ENCODE results near the gene GGT7.
A peak's percentile ranks its signal among the peaks of the same experiment; 100 is the strongest.

GGT7 gene

GRCh38 chr20:34850969-34851368, 21.7 kb downstream of the GGT7 start:
- H3K36me3 ChIP-seq (ENCODE audit: control insufficient read depth in 5 of 5, insufficient read depth in 5 of 5, low read length in 5 of 5): peaks cover 6 to 68% (median 42%) of the 10 kb centered on the region in 5 donors

GRCh38 chr20:34849778-34850177, 22.9 kb downstream of the GGT7 start:
- Histone ChIP-seq H3K9ac (ENCODE audit: low read length in 5 of 5) (no peak overlapping the region), H3K9me3 (ENCODE audit: control insufficient read depth in 5 of 5, low read length in 5 of 5) (no peaks in the 10 kb centered on the region), H3K4me1 (ENCODE audit: control insufficient read depth in 5 of 5, insufficient read depth in 5 of 5, low read length in 5 of 5) (no peaks in the 10 kb centered on the region), H3K36me3 (ENCODE audit: control insufficient read depth in 5 of 5, insufficient read depth in 5 of 5, low read length in 5 of 5) (peaks cover 6 to 66% (median 38%) of the 10 kb centered on the region in 5 donors), H3K27ac (ENCODE audit: low read depth, low read length) (no peak overlapping the region), H3K4me3 (ENCODE audit: low read depth in 1 of 5, low read length in 5 of 5) (no peak overlapping the region), H3K27me3 (ENCODE audit: control insufficient read depth in 5 of 5, insufficient read depth in 4 of 5, low read length in 5 of 5) (no peaks in the 10 kb centered on the region)

More at GRCh38 chr20:34850969-34851368, 21.7 kb downstream of the GGT7 start:
- H3K27me3 ChIP-seq (ENCODE audit: control insufficient read depth in 5 of 5, insufficient read depth in 4 of 5, low read length in 5 of 5): no peaks in the 10 kb centered on the region
- H3K27ac ChIP-seq (ENCODE audit: low read depth, low read length): no peak overlapping the region
- H3K4me3 ChIP-seq (ENCODE audit: low read depth in 1 of 5, low read length in 5 of 5): no peak overlapping the region
- H3K9me3 ChIP-seq (ENCODE audit: control insufficient read depth in 5 of 5, low read length in 5 of 5): no peaks in the 10 kb centered on the region
- no peaks in the 10 kb centered on the region for H3K4me1 ChIP-seq (ENCODE audit: control insufficient read depth in 5 of 5, insufficient read depth in 5 of 5, low read length in 5 of 5)
- no peak overlapping the region for H3K9ac ChIP-seq (ENCODE audit: low read length in 5 of 5)

- H3K9me3 ChIP-seq (ENCODE audit: control insufficient read depth in 5 of 5, low read length in 5 of 5): no peaks in the 10 kb centered on the region
- no peak overlapping the region for H3K9ac ChIP-seq (ENCODE audit: low read length in 5 of 5)
- no peak overlapping the region for H3K27ac ChIP-seq (ENCODE audit: low read depth, low read length)
- no peaks in the 10 kb centered on the region for H3K4me1 ChIP-seq (ENCODE audit: control insufficient read depth in 5 of 5, insufficient read depth in 5 of 5, low read length in 5 of 5)
- H3K27me3 ChIP-seq (ENCODE audit: control insufficient read depth in 5 of 5, insufficient read depth in 4 of 5, low read length in 5 of 5): no peaks in the 10 kb centered on the region
- H3K36me3 ChIP-seq (ENCODE audit: control insufficient read depth in 5 of 5, insufficient read depth in 5 of 5, low read length in 5 of 5): peaks cover 6 to 55% (median 35%) of the 10 kb centered on the region in 5 donors
- H3K4me3 ChIP-seq (ENCODE audit: low read depth in 1 of 5, low read length in 5 of 5): no peak overlapping the region
Measured at GRCh38 chr20:34848597-34848996, 24.1 kb downstream of the GGT7 start.

GRCh38 chr20:34843421-34843820, 29.2 kb downstream of the GGT7 start:
- H3K9ac ChIP-seq (ENCODE audit: low read length in 5 of 5): no peak overlapping the region
- H3K9me3 ChIP-seq (ENCODE audit: control insufficient read depth in 5 of 5, low read length in 5 of 5): no peaks in the 10 kb centered on the region
- H3K4me1 ChIP-seq (ENCODE audit: control insufficient read depth in 5 of 5, insufficient read depth in 5 of 5, low read length in 5 of 5): no peaks in the 10 kb centered on the region
- no peaks in the 10 kb centered on the region for H3K27me3 ChIP-seq (ENCODE audit: control insufficient read depth in 5 of 5, insufficient read depth in 4 of 5, low read length in 5 of 5)
- H3K27ac ChIP-seq (ENCODE audit: low read depth, low read length): no peak overlapping the region
- no peak overlapping the region for H3K4me3 ChIP-seq (ENCODE audit: low read depth in 1 of 5, low read length in 5 of 5)
- H3K36me3 ChIP-seq (ENCODE audit: control insufficient read depth in 5 of 5, insufficient read depth in 5 of 5, low read length in 5 of 5): peaks cover 3 to 19% (median 4%) of the 10 kb centered on the region in 5 donors

GRCh38 chr20:34842143-34842542, 30.5 kb downstream of the GGT7 start:
- Histone ChIP-seq H3K27me3 (ENCODE audit: control insufficient read depth in 5 of 5, insufficient read depth in 4 of 5, low read length in 5 of 5) (no peaks in the 10 kb centered on the region), H3K36me3 (ENCODE audit: control insufficient read depth in 5 of 5, insufficient read depth in 5 of 5, low read length in 5 of 5) (peaks cover 0 to 12% (median 0%) of the 10 kb centered on the region in 5 donors), H3K9ac (ENCODE audit: low read length in 5 of 5) (no peak overlapping the region), H3K4me1 (ENCODE audit: control insufficient read depth in 5 of 5, insufficient read depth in 5 of 5, low read length in 5 of 5) (no peaks in the 10 kb centered on the region), H3K27ac (ENCODE audit: low read depth, low read length) (no peak overlapping the region), H3K9me3 (ENCODE audit: control insufficient read depth in 5 of 5, low read length in 5 of 5) (no peaks in the 10 kb centered on the region), H3K4me3 (ENCODE audit: low read depth in 1 of 5, low read length in 5 of 5) (no peak overlapping the region)

GRCh38 chr20:34834459-34834893, 38.2 kb downstream of the GGT7 start:
- H3K27me3 ChIP-seq (ENCODE audit: control insufficient read depth in 5 of 5, insufficient read depth in 4 of 5, low read length in 5 of 5): no peaks in the 10 kb centered on the region
- no peaks in the 10 kb centered on the region for H3K36me3 ChIP-seq (ENCODE audit: control insufficient read depth in 5 of 5, insufficient read depth in 5 of 5, low read length in 5 of 5)
- H3K9ac ChIP-seq (ENCODE audit: low read length in 5 of 5): no peak overlapping the region
- H3K4me1 ChIP-seq (ENCODE audit: control insufficient read depth in 5 of 5, insufficient read depth in 5 of 5, low read length in 5 of 5): peaks cover 0 to 3% (median 0%) of the 10 kb centered on the region in 5 donors
- no peak overlapping the region for H3K27ac ChIP-seq (ENCODE audit: low read depth, low read length)
- H3K4me3 ChIP-seq (ENCODE audit: low read depth in 1 of 5, low read length in 5 of 5): no peak overlapping the region
- no peaks in the 10 kb centered on the region for H3K9me3 ChIP-seq (ENCODE audit: control insufficient read depth in 5 of 5, low read length in 5 of 5)

GRCh38 chr20:34831936-34832335, 40.7 kb downstream of the GGT7 start:
- Histone ChIP-seq H3K4me1 (ENCODE audit: control insufficient read depth in 5 of 5, insufficient read depth in 5 of 5, low read length in 5 of 5) (peaks cover 0 to 3% (median 0%) of the 10 kb centered on the region in 5 donors), H3K27me3 (ENCODE audit: control insufficient read depth in 5 of 5, insufficient read depth in 4 of 5, low read length in 5 of 5) (no peaks in the 10 kb centered on the region), H3K36me3 (ENCODE audit: control insufficient read depth in 5 of 5, insufficient read depth in 5 of 5, low read length in 5 of 5) (no peaks in the 10 kb centered on the region), H3K27ac (ENCODE audit: low read depth, low read length) (no peak overlapping the region), H3K9me3 (ENCODE audit: control insufficient read depth in 5 of 5, low read length in 5 of 5) (no peaks in the 10 kb centered on the region), H3K4me3 (ENCODE audit: low read depth in 1 of 5, low read length in 5 of 5) (no peak overlapping the region), H3K9ac (ENCODE audit: low read length in 5 of 5) (no peak overlapping the region)

GRCh38 chr20:34829191-34829590, 43.5 kb downstream of the GGT7 start:
- Histone ChIP-seq H3K27me3 (ENCODE audit: control insufficient read depth in 5 of 5, insufficient read depth in 4 of 5, low read length in 5 of 5) (no peaks in the 10 kb centered on the region), H3K9ac (ENCODE audit: low read length in 5 of 5) (no peak overlapping the region), H3K36me3 (ENCODE audit: control insufficient read depth in 5 of 5, insufficient read depth in 5 of 5, low read length in 5 of 5) (no peaks in the 10 kb centered on the region), H3K27ac (ENCODE audit: low read depth, low read length) (no peak overlapping the region), H3K4me3 (ENCODE audit: low read depth in 1 of 5, low read length in 5 of 5) (no peak overlapping the region), H3K9me3 (ENCODE audit: control insufficient read depth in 5 of 5, low read length in 5 of 5) (no peaks in the 10 kb centered on the region), H3K4me1 (ENCODE audit: control insufficient read depth in 5 of 5, insufficient read depth in 5 of 5, low read length in 5 of 5) (peaks cover 0 to 13% (median 12%) of the 10 kb centered on the region in 5 donors)

GRCh38 chr20:34825530-34826362, 46.9 kb downstream of the GGT7 start, which contains the start of gene NCOA6:
NCOA6 (minus strand) TSS chr20:34825651; CDS start chr20:34782355, 43,296 bp downstream.
- Histone ChIP-seq H3K4me1 (ENCODE audit: control insufficient read depth in 5 of 5, insufficient read depth in 5 of 5, low read length in 5 of 5) (peaks cover 0 to 36% (median 29%) of the 10 kb centered on the region in 5 donors), H3K36me3 (ENCODE audit: control insufficient read depth in 5 of 5, insufficient read depth in 5 of 5, low read length in 5 of 5) (no peaks in the 10 kb centered on the region), H3K9me3 (ENCODE audit: control insufficient read depth in 5 of 5, low read length in 5 of 5) (no peaks in the 10 kb centered on the region), H3K9ac (ENCODE audit: low read length in 5 of 5) (peak within 1 kb of the TSS; percentile 69 to 99 (median 97)), H3K4me3 (ENCODE audit: low read depth in 1 of 5, low read length in 5 of 5) (peak within 1 kb of the TSS; percentile 98 to 100 (median 99)), H3K27ac (ENCODE audit: low read depth, low read length) (peak within 1 kb of the TSS; percentile 88), H3K27me3 (ENCODE audit: control insufficient read depth in 5 of 5, insufficient read depth in 4 of 5, low read length in 5 of 5) (no peaks in the 10 kb centered on the region)

- Histone ChIP-seq H3K4me1 (ENCODE audit: control insufficient read depth in 5 of 5, insufficient read depth in 5 of 5, low read length in 5 of 5) (peaks cover 0 to 36% (median 29%) of the 10 kb centered on the region in 5 donors), H3K27ac (ENCODE audit: low read depth, low read length) (peak overlapping the region; percentile 88), H3K27me3 (ENCODE audit: control insufficient read depth in 5 of 5, insufficient read depth in 4 of 5, low read length in 5 of 5) (no peaks in the 10 kb centered on the region), H3K36me3 (ENCODE audit: control insufficient read depth in 5 of 5, insufficient read depth in 5 of 5, low read length in 5 of 5) (no peaks in the 10 kb centered on the region), H3K9me3 (ENCODE audit: control insufficient read depth in 5 of 5, low read length in 5 of 5) (no peaks in the 10 kb centered on the region), H3K9ac (ENCODE audit: low read length in 5 of 5) (peak overlapping the region; percentile 69 to 99 (median 97)), H3K4me3 (ENCODE audit: low read depth in 1 of 5, low read length in 5 of 5) (peak overlapping the region; percentile 98 to 100 (median 99))
Measured at GRCh38 chr20:34824806-34825529, 47.7 kb downstream of the GGT7 start.
